Measurements from ENCODE around the gene BMPR1A.

The BMPR1A gene

DNA sequence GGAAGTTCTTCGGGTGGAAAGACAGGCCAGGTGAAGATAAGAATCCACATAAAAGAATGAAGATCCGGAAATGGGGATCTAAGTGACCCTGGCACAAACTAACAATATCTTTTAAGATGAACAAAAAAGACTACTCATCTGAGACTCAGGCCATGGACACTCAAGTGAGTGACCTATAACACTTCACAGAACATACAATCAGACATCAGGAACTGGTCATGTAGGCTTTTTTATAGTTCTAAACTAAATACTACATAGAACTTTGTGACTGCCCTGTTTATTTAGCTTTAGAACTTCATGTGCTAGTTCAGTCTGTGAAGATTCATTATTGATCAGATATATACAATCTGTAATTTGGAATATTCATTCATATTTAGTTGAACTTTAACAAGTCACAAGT lies 148.2 kb downstream of the BMPR1A start:
- TF ChIP-seq ZFX (IDR thresholded peaks at IDR 0.05) = no peak
- TF ChIP-seq, protein P1, sequence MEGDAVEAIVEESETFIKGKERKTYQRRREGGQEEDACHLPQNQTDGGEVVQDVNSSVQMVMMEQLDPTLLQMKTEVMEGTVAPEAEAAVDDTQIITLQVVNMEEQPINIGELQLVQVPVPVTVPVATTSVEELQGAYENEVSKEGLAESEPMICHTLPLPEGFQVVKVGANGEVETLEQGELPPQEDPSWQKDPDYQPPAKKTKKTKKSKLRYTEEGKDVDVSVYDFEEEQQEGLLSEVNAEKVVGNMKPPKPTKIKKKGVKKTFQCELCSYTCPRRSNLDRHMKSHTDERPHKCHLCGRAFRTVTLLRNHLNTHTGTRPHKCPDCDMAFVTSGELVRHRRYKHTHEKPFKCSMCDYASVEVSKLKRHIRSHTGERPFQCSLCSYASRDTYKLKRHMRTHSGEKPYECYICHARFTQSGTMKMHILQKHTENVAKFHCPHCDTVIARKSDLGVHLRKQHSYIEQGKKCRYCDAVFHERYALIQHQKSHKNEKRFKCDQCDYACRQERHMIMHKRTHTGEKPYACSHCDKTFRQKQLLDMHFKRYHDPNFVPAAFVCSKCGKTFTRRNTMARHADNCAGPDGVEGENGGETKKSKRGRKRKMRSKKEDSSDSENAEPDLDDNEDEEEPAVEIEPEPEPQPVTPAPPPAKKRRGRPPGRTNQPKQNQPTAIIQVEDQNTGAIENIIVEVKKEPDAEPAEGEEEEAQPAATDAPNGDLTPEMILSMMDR (conservative IDR thresholded peaks at IDR 0.05) = no peak
- no peak overlapping the region for H3K27ac ChIP-seq

DNA sequence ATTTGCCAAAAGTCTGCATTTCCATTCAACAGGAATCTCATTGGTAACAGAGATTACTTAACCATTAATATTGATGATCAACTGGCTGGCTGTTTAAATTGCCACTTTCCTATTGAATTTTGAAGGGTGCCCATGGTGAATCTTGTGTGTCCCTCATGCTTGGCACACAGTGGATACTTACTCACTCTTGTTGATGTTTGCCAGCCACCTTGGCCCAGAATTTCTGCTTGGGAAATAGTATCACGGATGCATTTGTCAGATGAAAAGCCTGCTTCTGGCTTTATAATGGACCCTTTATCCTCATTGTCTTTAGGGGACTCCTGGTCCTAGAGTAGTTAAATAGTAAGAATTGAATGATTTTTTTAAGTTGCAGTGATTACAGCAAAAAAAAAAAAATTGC lies 149.0 kb downstream of the BMPR1A start:
- TF ChIP-seq, protein P1 (conservative IDR thresholded peaks at IDR 0.05) = no peak
- TF ChIP-seq ZFX (IDR thresholded peaks at IDR 0.05) = no peak
- peak overlapping the region; percentile 12; the same call in 1 of the 2 replicates for H3K27ac ChIP-seq

DNA sequence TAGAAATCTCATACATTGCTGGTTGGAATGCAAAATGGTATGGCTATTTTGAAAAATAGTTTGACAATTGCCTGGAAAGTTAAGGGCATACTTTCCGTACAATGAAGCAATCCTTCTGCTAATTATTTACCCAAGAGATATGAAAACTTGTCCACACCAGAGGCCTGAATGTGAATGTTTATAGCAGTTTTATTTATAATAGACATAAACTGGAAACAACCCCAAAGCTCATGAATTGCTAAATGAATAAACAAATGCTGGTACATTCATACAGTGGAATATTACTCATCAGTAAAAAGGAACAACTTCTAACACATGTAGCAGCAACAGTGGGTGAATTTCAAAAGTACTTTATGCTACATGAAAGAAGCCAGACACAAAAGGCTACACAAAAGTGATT lies 158.3 kb downstream of the BMPR1A start:
- no peak overlapping the region for H3K27ac ChIP-seq
- TF ChIP-seq, protein P1 (conservative IDR thresholded peaks at IDR 0.05) = no peak
- no peak for TF ChIP-seq ZFX (IDR thresholded peaks at IDR 0.05)

DNA sequence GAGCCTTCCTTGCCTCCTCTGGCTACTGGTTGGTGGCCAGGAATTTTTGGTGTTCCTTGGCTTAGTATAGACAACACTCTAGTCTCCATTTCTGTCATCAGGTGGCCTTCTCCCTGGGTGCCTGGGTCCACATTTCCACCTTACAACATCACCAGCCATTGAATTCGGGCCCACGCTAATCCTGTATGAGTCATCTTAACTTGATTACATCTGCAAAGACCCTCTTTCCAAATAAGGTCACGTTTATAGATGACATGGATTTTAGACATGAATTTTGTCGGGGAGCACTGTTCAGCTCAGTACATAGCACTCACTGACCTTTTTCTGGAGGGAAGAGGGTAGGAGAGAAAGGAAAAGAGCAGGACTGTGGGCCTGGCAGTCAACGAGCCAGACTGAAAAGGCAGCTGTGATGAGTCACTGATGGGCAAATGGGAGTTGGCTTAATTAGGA lies 161.6 kb downstream of the BMPR1A start:
- no peak overlapping the region for H3K27ac ChIP-seq
- TF ChIP-seq, protein P1 (conservative IDR thresholded peaks at IDR 0.05) = no peak
- TF ChIP-seq ZFX (IDR thresholded peaks at IDR 0.05) = no peak

DNA sequence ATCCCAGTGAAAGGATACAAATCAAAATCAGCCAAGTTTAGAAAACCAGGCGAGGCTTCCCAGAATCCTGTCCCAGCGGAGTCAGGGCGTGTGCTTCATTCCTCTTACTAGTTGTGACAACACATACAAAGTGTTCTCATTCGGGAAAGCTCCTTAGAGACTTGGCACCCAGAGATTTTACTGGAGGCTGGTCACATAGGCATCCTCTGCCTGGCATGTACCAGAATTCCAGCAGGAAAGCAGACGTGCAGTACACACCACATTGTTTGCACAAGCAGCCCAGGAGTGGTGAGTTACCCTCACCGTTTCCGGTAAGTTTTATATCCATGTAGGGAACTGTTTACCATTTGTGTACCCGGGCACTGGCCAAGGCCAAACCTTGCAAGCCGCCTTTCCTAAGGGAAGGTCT lies 166.1 kb downstream of the BMPR1A start:
- H3K27ac ChIP-seq = peak overlapping the region; percentile 32; the same call in 1 of the 2 replicates
- TF ChIP-seq ZFX (IDR thresholded peaks at IDR 0.05) = no peak
- TF ChIP-seq, protein P1 (conservative IDR thresholded peaks at IDR 0.05) = no peak

DNA sequence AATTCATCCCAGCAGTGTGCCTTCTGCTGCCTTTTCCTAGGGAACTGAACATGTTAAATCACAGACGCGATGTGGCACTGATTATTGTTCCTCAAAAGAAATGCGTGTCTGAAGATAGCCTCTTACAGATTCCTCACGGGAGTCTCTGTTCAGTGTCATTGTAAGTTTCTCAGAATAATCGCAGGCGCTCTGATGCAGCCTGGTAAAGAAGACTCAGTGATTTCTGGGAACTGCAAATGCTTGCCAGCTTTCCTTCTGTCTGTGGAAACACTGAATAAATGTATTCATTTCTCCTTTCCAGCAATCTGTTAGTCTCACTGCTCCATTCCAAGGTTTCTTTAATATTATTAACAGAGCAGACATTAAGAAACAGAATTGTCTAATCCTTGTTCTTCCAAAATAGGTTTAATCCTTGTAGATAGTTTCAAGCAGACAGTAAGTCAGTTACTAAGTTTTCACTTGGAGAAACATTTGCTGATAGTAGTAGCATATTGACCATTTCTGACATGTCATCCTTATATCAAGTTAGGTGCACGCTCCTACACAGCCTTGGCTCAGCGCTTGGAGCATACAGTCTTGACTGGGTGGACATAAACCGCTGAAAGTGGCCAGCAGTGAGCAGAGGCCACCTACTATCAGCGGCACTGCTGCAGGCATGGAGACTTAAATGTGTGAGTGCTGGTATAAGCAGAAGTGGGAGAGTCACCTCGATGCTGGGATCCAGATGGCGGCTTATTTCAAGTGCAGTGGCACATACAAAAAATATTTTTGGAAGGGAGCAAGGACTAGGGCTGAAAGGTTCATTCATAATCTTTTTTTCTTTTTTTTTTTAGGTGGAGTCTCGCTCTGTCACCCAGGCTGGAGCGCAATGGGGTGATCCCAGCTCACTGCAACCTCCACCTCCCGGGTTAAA lies 173.3 kb downstream of the BMPR1A start:
- TF ChIP-seq, protein P1 (conservative IDR thresholded peaks at IDR 0.05) = no peak
- no peak for TF ChIP-seq ZFX (IDR thresholded peaks at IDR 0.05)
- no peak overlapping the region for H3K27ac ChIP-seq

DNA sequence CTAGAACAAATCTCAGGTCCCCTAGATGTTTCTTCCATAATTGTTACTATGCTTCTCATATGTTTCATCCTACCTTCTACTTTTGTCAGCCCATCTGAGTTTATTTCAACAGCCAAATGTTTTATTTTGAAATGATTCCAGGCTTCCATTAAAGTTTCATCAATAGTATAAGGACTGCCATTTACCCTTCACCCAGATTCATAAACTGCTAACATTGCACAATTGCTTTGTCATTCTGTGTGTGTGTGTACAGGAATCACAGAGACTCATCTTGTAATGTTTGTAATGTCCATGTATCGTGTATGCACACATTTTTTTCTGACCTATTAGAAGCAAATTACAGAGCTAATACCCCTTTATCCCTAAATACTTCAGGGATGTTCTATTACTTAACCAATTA lies 175.5 kb downstream of the BMPR1A start:
- no peak overlapping the region for H3K27ac ChIP-seq
- no peak for TF ChIP-seq ZFX (IDR thresholded peaks at IDR 0.05)
- TF ChIP-seq, protein P1 (conservative IDR thresholded peaks at IDR 0.05) = no peak

Measured in C4-2B (cell line).